ENCODE data around the gene FBLN2.

DNA sequence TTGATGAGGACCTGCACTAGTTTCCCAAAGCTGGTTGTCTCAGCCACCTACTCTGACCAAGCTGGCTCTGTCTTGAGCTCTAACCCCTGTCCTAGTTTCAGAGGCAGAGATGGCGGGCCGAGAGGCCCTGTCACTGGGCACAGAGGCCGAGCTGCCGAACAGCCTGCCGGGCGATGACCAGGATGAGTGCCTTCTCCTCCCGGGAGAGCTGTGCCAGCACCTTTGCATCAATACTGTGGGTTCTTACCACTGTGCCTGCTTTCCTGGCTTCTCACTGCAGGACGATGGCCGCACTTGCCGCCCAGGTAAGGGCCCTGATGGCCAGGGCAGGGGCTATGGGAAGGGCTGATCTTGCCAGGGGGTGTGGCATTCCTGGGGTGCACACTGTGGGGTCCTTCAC, 69.1 kb downstream of the FBLN2 start:
- TF ChIP-seq, protein P1, sequence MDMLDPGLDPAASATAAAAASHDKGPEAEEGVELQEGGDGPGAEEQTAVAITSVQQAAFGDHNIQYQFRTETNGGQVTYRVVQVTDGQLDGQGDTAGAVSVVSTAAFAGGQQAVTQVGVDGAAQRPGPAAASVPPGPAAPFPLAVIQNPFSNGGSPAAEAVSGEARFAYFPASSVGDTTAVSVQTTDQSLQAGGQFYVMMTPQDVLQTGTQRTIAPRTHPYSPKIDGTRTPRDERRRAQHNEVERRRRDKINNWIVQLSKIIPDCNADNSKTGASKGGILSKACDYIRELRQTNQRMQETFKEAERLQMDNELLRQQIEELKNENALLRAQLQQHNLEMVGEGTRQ (IDR thresholded peaks at IDR 0.05) = no peak
- TF ChIP-seq CTCF (IDR thresholded peaks at IDR 0.05) = no peak
- TF ChIP-seq CEBPB (IDR thresholded peaks at IDR 0.05) = no peak
- TF ChIP-seq HDAC2 (IDR thresholded peaks at IDR 0.05) = no peak
- no peak for TF ChIP-seq HMGXB4 (CRISPR knock-in tag; IDR thresholded peaks at IDR 0.05; ENCODE audit: borderline replicate concordance)
- TF ChIP-seq RCOR1 (IDR thresholded peaks at IDR 0.05; ENCODE audit: low read depth, low read length) = no peak

Measured in A549 (cell line).